Stimulated activated CD4-positive, alpha-beta T cell treated with anti-CD3 and anti-CD28 coated beads, Interleukin-15, amount 100 ng/mL, for 24 hours (primary cell): ENCODE data around the gene COL6A1.

Experiments used
- DNase-seq: peaks from one replicate; pipeline ENCODE4 v3.0.0-alpha.2; 2020

COL6A1 gene

DNA sequence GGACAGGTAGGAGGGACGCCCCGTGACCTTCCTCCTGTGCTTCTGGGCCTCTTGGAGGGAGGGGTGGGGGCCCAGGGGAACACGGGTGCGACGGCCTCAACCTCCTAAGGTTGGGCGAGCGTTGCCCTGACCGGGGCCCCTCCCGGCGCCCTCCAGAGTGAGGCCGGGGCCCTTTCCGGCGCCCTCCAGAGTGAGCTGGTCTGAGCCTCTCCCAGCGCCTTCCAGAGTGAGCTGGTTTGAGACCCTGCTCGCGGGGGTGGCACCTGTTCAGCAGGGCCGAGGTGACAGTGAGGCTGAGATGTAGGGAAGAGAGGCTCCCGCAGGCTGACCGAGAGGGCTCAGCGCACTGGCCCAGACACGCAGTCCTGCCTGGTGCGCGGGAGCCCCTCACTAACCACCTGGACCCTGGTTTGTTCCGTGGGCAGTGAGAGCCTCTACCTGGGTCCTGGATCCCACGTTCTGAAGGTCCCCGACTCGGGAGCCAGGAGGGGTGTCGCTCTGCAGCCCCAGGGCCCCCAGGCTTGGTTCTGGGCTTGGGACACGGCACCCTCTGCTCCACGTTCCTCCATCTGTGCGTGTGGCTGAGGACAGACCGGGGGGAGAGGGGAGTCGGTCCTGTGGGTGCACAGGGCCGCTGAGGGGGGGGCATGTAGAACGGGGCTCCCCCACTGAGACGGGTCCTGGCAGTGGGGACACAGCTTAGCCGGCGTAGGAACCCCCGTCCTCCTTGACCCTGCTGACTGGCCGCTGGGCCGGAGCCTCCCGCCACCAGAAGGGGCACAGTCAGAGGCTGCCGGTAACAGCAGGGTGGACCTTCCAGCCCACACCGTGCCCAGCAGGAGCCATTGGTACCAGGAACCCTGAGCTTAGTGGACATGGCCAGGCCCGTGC lies 1.4 kb downstream of the COL6A1 start:
- DNase-seq: peak; percentile 2

DNA sequence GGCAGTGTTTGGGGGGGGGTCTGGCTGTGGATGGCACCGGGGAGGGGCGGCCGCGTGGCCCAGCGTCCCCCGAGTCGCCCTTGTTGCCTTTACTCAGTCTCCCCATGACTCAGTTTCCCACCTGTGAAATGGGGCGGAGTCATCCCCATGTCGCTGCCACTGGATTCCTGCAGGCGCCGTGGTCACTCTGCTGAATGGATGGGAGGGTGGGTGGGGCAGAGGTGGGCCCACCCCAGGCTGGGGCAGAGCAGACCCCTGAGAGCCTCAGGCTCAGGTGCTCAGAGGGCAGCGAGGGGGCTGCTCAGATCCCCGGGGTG lies 2.0 kb downstream of the COL6A1 start:
- DNase-seq: no peak

DNA sequence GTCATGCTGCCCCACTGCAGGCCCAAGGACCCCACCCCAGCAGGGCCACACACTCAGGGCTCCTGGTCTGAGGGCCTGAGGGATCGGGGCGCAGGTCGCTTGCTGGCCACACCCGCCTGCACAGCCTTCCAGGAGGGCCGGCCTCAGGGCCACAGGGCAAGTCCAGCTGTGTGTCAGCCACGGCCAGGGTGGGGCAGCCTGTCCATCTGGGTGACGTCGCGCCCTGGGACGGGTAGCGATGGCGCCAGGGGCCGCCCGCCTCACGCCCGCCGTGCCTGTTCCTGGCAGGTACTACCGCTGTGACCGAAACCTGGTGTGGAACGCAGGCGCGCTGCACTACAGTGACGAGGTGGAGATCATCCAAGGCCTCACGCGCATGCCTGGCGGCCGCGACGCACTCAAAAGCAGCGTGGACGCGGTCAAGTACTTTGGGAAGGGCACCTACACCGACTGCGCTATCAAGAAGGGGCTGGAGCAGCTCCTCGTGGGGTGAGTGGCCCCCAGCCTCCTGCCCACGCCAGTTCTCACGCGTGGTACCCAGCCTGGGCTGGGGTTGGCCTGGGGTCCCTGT lies 2.5 kb downstream of the COL6A1 start:
- DNase-seq: peak; percentile 1

DNA sequence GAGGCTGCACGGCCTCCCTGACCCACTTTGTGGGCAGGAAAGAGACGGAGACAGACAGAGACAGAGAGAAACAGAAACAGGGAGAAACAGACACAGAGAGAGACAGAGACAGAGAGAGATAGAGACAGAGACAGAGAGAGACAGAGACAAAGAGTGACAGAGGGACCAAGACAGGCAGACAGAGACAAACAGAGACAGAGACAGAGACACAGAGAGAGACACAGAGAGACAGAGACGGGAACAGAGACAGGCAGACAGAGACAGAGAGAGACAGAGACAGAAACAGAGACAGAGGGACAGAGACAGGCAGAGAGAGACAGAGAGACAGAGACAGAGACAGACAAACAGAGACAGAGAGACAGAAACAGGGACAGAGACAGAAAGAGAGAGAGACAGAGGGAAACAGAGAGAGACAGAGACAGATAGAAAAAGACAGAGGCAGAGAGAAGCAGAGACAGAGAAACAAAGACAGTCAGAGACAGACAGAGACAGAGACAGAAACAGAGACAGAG lies 3.1 kb downstream of the COL6A1 start:
- DNase-seq: no peak

DNA sequence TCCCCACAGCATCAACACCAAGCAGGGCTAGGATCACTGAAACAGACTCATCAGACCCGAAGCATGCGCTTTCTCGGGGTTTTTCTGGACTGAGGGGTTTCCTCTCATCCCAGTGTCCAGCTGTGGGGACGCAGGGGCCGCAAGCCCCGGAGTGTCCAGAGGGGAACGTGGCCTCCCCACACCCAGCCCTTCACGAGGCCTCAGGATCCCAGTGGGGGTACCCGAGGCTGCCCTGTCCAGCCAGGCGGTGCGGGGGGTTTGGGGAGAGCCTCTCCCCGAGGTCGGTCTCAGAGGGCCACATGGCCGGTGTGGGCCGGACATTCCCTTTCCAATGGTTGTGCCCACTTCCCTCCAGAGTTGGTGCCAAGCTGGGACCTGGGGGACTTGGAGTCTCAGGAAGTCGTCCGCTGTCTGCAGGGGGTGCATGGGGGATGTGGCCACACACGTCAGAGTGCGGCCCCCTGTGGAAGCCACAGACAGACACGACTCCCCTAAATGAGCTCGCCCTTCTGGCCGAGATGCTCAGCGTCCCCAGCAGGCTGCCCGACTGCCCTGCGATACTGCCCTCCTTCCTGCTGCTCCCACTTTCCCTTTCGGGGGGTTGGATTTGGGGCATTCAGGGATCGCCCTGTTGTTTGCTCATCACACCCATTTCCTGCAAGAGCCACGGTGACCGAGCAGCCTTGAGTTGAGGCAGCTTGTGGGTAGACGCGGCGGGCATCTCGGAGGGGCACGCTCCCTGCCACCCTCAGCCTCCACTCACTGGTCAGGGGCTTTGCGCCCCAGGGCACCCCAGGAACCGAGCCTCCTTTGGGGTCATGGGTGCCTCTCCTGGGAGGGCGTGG lies 4.1 kb downstream of the COL6A1 start:
- no peak for DNase-seq

DNA sequence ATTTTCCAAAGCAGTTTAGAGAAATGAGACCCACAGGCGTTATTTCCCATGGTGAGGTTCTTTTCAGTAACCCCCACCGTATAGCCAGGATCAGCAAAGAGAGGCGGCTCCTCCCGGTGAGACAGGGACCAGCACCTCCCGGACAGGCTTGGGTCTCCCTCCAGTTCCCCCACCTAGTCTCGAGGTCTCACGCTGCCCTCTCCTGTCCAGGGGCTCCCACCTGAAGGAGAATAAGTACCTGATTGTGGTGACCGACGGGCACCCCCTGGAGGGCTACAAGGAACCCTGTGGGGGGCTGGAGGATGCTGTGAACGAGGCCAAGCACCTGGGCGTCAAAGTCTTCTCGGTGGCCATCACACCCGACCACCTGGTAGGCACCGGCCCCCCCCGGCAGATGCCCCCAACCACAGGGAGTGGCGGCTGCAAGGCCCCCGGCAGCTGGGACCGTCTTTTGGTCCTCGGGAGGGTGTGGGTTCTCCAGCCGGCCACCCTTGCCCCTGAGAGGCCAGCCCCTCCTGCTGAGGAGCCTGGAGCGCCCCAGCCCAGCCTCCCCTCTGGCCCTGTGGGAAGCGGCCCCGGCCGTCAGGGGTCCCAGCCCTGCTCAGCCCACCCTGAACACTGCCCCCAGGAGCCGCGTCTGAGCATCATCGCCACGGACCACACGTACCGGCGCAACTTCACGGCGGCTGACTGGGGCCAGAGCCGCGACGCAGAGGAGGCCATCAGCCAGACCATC lies 4.9 kb downstream of the COL6A1 start:
- DNase-seq: no peak

DNA sequence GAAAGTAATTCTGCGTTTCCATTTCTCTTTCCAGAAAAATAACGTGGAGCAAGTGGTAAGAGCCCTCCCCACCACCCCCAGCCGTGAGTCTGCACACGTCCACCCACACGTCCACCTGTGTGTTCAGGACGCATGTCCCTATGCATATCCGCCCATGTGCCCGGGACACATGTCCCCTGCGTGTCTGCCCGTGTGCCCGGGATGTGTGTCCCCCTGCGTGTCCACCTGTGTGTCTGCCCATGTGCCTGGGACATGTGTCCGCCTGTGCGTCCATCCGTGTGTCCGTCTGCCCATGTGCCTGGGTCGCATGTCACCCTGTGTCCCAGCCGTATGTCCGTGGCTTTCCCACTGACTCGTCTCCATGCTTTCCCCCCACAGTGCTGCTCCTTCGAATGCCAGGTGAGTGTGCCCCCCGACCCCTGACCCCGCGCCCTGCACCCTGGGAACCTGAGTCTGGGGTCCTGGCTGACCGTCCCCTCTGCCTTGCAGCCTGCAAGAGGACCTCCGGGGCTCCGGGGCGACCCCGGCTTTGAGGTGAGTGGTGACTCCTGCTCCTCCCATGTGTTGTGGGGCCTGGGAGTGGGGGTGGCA lies 5.6 kb downstream of the COL6A1 start:
- DNase-seq: no peak

DNA sequence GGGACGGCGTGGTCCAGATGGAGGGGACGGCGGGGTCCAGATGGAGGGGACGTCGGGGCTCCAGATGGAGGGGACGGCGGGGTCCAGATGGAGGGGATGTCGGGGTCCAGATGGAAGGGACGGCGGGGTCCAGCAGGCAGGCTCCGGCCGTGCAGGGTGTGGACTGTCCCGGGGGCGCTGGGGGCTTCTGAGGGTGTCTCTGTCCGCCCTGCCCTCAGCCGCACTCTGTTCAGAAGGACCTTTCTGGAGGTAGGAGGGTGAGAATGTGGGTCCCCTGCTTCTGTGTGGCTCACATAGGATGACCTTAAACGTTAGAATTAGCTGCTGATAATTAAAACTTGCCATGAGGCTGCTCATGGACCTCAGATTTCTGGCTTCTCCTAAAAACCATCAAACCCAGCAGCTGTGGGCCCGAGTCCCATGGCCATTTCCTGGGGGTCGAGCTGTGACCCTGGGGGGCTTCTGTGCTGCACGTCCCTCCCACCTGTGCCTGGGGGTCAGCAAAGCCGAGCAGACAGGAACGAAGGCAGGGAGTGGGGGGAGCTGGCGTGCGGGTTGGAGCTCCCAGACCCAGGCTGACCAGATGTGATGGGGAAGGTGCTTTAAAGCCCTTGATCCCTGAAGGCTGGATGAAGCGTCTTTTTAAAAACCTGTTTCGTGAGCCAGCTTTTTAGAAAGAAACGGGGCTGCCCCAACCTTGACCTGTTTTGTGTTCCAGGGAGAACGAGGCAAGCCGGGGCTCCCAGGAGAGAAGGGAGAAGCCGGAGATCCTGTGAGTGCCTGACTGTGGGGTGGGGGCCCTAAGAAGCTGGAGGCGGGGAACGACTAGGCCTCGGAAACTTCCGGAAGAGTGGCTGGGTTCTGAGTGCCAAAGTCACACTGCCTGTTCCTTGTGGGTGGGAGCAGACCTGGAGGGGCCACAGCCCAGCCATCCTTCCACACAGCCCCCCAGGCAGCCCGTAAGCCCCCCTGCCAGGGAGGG lies 7.1 kb downstream of the COL6A1 start:
- peak; percentile 1 for DNase-seq

DNA sequence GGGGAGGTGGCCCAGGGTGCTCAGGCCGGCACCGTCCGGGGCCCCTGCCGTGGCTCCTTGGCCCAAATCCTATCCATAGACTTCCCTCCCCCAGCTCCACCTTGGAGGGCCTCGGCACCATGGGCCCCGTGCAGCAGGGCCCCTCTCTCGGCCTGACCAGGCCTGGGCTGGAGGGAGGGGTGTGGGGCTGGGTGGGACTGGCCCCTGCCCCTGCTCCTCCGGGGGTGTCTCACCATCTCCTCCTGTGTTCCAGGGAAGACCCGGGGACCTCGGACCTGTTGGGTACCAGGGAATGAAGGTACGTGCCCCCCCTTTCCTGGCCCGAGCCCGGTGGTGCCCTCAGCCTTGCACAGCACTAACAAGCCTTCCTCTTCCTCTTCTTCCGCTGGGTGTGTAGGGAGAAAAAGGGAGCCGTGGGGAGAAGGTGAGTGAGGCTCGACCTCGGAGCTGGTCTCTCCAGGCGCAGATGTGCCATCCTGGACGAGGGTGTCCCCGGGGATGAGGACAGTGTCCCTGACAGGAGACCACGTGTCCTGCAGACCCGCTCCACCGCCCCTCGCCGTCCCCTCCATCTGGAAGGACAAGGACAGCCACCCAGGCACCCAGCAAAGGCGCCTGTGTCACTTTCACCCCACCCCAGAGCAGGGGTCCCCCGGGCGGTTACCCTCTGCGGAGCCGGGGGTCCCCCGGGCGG lies 7.9 kb downstream of the COL6A1 start:
- no peak for DNase-seq

DNA sequence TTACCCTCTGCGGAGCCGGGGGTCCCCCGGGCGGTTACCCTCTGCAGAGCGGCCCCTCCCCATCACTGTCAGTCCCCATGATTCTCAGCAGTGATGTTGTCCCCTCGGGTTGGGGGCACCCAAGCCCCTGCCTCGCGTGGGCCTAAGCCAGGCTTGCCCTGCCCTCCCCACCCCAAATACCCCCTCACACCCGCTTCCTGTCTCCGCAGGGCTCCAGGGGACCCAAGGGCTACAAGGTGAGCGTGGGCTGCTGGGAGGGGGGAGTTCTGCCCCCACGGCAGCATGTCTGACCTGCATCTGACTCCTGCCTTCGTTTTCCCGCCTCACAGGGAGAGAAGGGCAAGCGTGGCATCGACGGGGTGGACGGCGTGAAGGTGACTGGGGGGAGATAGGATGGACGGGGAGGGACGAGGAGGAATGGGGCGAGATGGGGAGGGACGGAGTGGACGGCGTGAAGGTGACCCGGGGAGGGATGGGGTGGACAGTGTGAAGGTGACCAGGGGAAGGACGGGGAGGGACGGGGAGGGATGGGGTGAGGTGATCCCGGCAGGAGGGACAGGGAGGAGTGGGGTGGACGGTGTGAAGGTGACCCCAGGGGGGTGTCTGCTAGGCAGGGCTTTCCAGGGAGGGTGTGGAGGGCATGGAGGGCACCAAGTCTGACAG lies 8.6 kb downstream of the COL6A1 start:
- no peak for DNase-seq

DNA sequence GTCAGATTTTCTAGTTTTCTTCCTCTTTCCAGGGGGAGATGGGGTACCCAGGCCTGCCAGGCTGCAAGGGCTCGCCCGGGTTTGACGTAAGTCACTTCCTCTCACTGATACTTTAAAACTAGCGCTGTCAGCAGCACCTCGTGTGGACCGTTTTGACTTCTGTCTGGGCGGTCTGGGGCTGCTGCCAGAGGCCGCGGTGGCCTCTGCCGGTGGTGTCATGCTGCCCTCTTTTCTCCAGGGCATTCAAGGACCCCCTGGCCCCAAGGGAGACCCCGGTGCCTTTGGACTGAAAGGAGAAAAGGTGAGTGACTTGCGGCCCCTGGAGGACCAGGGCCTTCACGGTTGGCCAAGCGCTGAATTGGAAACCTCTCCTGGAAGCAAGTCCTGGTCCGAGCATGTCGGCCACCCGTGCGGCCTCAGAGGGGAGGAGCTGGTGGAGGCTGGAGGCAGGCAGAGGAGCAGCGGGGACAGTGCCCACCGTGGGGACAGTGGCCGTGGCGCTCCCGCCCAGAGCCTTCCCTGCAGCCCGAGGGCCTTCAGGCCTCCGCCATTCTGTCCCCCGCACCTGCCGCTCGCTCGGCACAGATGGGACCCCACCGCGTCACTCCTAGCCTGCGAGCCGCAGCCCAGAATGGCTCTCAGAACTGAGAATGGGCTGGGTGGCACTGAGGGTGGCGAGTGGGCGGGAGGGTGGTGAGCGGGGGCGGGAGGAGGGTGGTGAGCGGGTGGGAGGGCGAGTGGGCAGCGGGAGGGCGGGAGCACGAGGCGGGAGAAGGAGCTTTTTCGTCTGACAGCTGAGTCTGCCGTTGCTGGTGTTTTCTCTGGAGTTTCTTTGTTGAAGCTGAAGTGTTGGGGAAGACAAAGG lies 9.4 kb downstream of the COL6A1 start:
- DNase-seq: no peak

DNA sequence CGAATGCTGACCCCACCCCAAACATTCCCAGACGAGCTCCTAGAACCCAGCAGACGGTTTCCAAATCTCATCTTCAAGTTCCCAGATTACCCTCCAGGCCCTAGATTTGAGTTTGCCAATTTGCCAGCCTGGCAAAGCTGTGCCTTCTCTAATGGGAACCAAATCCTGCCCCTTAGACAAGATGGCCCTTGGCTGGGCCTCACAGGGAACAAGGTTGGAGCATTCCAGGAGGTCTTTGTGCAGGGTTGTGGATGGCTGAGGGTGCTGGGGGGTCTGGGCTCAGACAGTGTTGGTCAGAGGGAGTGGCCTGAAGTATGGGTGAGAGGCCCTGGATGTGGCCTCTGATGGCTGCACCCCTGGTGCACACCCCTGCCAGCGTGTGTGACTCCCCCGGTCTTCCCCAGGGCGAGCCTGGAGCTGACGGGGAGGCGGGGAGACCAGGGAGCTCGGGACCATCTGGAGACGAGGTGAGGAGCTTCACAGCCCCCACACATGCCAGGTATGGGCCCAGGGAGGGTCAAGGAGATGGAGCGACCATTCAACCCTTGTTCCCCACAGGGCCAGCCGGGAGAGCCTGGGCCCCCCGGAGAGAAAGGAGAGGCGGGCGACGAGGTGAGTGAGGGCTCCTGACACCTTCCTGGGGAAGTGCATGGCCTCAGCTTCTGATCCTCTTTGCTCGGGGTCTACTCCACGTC lies 10.2 kb downstream of the COL6A1 start:
- DNase-seq: peak; percentile 0

DNA sequence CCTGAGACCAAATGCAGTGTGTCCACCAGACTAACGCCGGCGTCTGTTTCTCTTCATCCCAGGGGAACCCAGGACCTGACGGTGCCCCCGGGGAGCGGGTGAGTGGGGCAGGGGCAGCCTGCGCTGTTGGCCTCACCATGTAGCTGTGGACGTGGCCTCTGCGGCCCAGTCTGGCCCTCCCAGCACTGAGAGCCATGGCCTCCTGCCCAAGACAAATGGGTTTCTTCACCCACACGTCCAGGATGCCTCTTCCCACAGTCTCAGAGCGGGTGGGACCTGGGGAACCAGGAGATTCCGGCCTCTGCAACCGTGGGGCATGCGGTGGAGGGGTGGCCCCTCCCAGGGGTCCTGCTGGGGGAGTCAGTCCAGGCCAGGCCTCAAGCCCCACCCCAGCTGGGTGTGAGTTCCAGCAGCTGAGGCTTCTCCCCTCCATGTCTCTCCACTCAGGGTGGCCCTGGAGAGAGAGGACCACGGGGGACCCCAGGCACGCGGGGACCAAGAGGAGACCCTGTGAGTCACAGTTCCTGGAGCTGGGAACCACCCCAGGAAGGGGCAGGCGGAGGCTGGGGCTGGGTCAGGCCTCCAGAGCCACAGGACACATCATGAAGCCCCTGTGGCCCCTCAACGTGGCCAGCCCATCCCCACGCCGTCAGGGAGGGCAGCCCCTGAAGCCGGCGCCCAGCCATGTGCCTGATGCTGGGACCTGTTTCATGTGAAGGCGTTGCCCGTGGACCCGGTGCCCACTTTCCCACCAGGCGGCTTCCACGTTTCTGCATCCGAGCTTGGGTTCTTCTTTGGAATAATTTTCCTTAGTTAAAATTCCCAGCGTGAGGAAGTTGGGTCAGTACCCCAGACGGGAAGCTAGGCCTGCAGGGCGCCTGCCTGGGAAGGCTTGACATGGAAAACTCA lies 11.0 kb downstream of the COL6A1 start:
- DNase-seq: peak; percentile 1

DNA sequence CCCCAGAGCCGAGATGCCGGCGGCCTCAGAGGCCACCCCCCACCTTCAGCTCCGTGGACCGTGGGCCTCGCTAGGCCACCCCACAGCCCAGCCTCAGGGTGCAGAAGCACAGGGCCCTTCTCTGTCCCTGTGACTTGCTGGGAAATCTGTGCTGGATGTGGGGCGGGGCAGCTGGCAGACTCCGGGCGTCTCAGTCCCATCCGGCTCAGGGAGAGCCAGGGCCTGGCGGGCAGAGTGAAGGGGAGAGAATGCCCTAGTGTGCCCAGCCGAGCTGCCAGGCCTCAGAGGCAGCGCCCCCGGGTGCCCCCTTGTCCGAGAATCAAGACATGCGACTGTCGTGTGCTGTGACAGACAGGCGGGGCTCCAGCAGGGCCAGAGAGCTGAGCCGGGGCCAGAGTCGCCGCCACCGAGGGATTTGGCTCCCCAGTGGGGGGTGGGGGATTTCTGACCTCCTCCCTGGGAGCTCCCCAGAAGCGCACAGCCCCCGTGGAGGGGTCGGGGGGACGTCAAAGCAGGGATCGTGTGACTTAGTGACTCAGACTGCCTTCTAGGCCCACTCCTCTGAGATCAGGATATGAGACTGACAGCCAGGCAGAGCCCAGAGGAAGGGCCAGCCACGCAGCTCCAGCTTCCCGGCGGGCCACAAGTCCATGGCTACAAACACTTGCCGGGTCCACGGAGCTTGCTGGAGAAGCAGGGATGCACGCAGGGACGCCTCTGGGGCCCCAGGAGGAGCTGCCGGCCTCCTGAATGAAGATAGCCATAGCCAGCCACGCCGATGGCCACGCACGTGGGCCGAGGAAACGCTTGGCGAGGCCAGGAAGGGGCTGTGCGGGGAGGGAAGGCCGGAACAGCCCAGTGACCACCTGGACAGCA lies 11.9 kb downstream of the COL6A1 start:
- peak; percentile 0 for DNase-seq

DNA sequence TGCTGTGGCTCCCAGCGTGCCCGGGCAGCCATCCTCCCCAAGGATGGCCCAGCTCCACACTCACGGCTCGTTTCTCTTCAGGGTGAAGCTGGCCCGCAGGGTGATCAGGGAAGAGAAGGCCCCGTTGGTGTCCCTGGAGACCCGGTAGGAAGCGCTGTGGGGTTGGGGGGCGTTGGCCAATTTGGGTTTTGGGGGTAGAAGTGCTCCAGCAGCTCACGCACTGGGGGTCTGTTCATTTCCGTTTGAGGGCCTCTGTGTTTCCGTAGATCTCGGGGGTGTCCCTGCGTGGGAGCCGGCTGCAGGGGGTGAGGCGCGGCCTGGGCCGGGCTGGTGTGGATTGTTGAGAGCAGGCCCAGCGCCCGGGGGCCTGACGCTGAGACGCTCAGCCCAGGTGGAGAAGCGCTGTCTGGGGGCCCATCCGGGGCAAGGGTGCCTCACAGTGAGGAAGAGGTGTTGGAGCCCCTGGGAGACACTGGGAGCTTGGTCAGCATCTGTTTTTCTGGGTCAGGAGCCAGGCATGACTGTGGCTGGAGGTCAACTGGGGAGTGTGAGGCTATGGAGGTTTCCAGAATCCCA lies 12.6 kb downstream of the COL6A1 start:
- DNase-seq: no peak
